COLO829 (cell line): ENCODE measurements around the gene CELF2.

Experiments
- DNase-seq: peaks from one replicate; pipeline ENCODE4 v3.0.0; 2012; ENCODE audit warnings: low spot score

CELF2 gene

GRCh38 chr10:11225935-11226334, 208.3 kb downstream of the CELF2 start:
- DNase-seq: no peak

DNA sequence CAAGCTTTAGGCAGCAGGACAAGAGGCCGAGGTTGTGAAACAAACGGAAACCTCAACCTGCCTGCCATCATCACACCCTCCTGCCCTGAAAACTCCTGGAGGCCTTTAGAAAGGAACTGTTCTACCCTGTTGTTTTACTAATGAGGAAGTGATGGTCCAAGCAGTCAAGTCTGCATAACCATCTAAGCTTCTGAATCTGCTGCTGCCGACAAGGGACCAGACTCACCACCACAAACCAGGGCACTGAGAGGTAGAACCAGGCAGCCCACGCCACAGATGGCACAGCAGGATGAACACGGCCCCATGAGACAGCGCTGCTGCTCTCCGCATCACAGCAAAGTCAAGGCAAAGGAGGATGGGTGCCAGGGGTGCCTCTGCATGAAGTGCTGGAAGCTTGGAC, 209.4 kb downstream of the CELF2 start:
- no peak for DNase-seq

- no peak for DNase-seq
Observed at GRCh38 chr10:11229893-11230292, 212.2 kb downstream of the CELF2 start.

- DNase-seq: no peak
Observed at GRCh38 chr10:11230498-11231167, 213.0 kb downstream of the CELF2 start.

- DNase-seq: no peak
Observed at GRCh38 chr10:11231285-11231684, 213.6 kb downstream of the CELF2 start.

GRCh38 chr10:11232222-11232961, 214.7 kb downstream of the CELF2 start:
- DNase-seq: no peak

GRCh38 chr10:11234857-11235531, 217.3 kb downstream of the CELF2 start:
- no peak for DNase-seq

DNA sequence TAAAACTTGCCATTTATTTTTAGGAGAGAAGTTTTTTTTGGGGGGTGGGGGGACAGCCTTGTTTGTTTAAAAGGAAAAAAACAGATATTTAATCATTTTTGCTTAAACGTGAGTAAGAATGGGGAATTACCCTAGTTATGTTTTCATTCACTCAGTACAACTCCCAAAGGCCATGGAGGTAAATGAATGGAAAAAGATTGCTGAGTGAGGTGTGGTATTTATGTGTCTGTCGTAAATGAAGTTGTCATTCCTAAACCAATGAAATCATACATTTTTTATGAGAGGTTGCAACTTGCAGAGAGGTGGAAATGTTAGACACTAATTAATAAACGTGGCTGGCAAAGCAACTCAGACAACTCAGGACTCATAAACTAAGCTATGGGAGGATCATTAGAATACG, 218.1 kb downstream of the CELF2 start:
- no peak for DNase-seq

DNA sequence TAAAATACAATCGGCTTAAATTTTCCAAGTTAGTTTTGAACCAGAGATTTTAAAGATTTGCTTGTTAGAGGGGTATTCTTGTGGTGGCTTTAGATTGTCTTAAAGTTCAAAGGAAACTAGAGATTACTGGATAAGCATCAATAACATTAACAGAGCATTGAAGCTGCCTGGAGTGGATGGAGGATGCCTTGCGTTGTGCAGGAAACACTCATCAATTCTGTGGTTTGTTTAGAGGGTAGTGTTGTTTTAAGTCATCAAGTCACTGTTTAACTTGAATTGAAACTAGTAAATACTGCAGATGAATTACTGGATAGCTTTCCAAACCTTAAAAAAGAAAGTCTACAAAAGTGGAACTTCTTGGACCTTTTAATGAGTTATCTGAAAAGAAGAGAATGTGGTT, 218.6 kb downstream of the CELF2 start:
- no peak for DNase-seq

- no peak for DNase-seq
Observed at GRCh38 chr10:11237571-11237970, 219.9 kb downstream of the CELF2 start.

GRCh38 chr10:11238893-11239292, 221.2 kb downstream of the CELF2 start:
- DNase-seq: no peak

- DNase-seq: no peak
Observed at GRCh38 chr10:11240641-11241040, 223.0 kb downstream of the CELF2 start.

GRCh38 chr10:11242443-11243387, 225.0 kb downstream of the CELF2 start:
- no peak for DNase-seq

DNA sequence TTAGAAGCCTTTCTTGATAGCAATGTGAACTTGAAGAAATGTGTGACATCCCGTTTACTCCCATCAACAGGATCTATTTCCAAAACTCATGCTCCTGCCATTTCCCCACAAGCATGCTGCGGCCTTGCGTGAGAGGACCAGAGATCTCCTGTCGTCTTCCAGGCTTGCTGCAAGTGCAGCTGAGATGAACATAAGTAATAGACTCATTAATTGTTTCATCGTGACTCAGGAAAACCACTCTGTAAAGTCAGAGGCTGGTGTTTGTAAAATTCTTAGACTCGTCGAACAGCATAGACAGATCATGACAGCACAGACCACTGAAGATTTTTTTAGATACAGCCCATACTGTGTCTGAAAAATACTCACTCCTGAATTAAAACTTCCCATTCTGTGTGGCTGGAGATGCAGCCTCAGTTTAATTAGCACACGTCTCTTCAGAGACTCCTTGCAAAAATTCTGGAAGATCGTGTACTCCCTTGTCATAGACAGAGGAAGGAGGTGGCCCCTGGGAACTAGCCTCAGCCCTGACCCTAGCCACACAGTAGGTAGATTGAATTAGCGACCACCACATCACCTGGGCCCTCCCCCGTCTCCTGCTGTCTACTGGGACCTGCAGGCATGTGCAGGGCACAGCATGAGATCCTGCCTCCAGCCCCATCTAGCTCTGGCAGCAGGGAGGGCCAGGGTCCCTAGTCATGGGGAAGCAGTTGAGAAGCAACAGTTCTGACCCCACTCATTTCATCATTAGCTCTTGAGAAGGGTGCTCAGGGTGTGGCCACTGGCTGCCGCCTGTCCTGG, 226.0 kb downstream of the CELF2 start:
- no peak for DNase-seq

DNA sequence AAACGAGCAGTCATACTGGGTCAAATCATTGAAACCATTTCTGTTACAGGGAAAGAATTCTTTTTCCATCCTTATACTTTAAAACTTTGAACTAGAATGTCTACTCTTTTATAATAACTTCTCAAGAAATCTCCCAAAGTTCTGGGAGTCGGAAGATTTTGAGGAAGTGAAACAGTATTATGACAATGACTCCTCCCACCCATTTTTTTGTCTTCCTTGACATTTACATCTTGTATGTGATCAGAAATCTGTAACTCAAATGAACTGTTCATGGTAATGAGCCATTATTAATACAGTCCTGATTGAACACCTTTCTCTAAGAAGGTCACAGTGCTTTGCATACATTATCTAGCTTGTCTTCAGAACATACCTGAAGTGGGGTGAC, 227.4 kb downstream of the CELF2 start:
- DNase-seq: no peak

DNA sequence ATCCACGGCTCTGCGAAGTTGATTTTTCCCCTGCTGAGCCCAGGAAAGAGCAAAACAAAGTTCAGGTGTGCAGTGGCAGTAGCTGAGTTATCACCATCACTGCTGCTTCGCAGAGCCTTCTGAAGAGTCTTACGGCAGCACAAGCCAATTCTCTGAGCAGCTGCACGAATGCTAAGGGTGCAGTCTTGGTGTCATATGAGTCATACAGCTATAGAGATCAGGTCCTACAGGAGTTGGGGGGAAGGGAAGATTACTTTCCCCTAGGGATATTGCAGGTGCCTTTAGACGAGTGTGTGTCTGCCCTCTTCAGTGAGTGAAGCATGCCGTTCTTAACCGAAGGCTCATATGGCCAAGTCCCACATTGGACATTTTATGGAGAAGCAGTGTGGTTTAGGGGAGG, 227.8 kb downstream of the CELF2 start:
- DNase-seq: no peak

GRCh38 chr10:11245981-11246590, 228.4 kb downstream of the CELF2 start:
- DNase-seq: no peak

DNA sequence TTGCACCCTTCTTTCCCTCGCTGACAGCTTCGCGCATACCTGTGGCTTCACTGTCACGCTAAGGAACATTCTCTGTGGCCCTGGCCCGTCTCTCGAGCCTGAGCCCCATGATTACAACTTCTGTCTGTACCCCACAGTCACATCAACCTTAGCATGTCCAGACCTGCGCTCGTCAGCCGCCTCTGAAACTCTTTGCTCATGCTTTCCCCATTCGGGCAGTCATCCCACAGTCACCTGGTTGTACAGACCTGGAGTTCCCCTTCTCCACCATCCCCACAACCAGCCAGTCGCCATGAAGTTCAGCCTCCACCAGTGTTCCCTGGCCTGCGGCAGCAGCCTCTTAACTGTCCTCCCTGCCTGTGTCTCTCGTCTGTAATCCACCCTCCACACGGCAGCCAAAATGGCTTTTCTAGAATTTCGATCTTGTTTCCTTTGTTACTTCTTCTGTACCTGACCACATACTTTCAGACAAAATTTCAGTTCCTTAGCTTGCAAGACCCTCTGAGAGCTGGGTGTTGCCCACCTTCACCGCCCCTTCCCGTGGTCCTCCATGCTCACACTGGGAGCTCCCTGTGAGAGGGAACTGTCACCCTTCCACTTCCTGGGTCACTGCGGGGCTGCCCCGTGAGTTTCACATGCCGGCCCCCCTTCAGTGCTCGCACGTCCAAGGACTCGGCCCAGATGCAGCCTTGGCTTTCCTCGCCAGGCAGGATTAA, 229.2 kb downstream of the CELF2 start:
- DNase-seq: no peak

GRCh38 chr10:11249152-11249807, 231.6 kb downstream of the CELF2 start:
- DNase-seq: no peak

GRCh38 chr10:11249808-11250195, 232.1 kb downstream of the CELF2 start:
- DNase-seq: no peak
